Measurements from ENCODE around the gene CDCP1.
A peak's percentile ranks its signal among the peaks of the same experiment; 100 is the strongest.

The CDCP1 gene

GRCh38 chr3:45106874-45107273 lies 39.3 kb downstream of the CDCP1 start:
- no peak for TF ChIP-seq CTCF (IDR thresholded peaks at IDR 0.05; ENCODE audit: insufficient read depth, low read length, missing control alignments)
- no peak for DNase-seq (ENCODE audit: low read depth, low spot score)
- CTCF ChIA-PET: interaction anchor here (1.2 to 1.6 kb wide), 4 partner anchors 10 to 103 kb away, joined by 3 to 4 read pairs (median 4); no protein-coding TSS in a partner anchor
- POLR2A ChIA-PET: no interaction called here
- no peak overlapping the region for H3K4me3 ChIP-seq (ENCODE audit: low read depth, low read length)

GRCh38 chr3:45105855-45106671 lies 40.1 kb downstream of the CDCP1 start:
- H3K4me3 ChIP-seq (ENCODE audit: low read depth, low read length): no peak overlapping the region
- peak; percentile 41 for DNase-seq (ENCODE audit: low read depth, low spot score)
- TF ChIP-seq CTCF (IDR thresholded peaks at IDR 0.05; ENCODE audit: insufficient read depth, low read length, missing control alignments): no peak
- ChIA-PET CTCF (interaction anchor here (1.0 to 1.6 kb wide), 5 partner anchors 10 to 104 kb away, joined by 3 to 4 read pairs (median 4); no protein-coding TSS in a partner anchor), POLR2A (interaction anchor here (0.9 to 1.4 kb wide), 2 partner anchors 14 to 18 kb away, joined by 3 to 12 read pairs; no protein-coding TSS in a partner anchor)

- TF ChIP-seq CTCF (IDR thresholded peaks at IDR 0.05; ENCODE audit: insufficient read depth, low read length, missing control alignments): no peak
- CTCF ChIA-PET: interaction anchor here (0.8 to 1.6 kb wide), 5 partner anchors 13 to 120 kb away, joined by 3 to 4 read pairs (median 4); no protein-coding TSS in a partner anchor
- H3K4me3 ChIP-seq (ENCODE audit: low read depth, low read length): no peak overlapping the region
- DNase-seq (ENCODE audit: low read depth, low spot score): no peak
- POLR2A ChIA-PET: interaction anchor here (0.9 to 1.4 kb wide), 2 partner anchors 13 to 19 kb away, joined by 3 to 12 read pairs; no protein-coding TSS in a partner anchor
Observed at GRCh38 chr3:45104715-45105711, 41.2 kb downstream of the CDCP1 start.

- ChIA-PET CTCF (interaction anchor here (0.8 to 1.0 kb wide), 2 partner anchors 10 to 121 kb away, joined by 3 read pairs; no protein-coding TSS in a partner anchor), POLR2A (no interaction called here)
- no peak for DNase-seq (ENCODE audit: low read depth, low spot score)
- TF ChIP-seq CTCF (IDR thresholded peaks at IDR 0.05; ENCODE audit: insufficient read depth, low read length, missing control alignments): no peak
- H3K4me3 ChIP-seq (ENCODE audit: low read depth, low read length): no peak overlapping the region
Observed at GRCh38 chr3:45103753-45104714, 42.1 kb downstream of the CDCP1 start.

DNA sequence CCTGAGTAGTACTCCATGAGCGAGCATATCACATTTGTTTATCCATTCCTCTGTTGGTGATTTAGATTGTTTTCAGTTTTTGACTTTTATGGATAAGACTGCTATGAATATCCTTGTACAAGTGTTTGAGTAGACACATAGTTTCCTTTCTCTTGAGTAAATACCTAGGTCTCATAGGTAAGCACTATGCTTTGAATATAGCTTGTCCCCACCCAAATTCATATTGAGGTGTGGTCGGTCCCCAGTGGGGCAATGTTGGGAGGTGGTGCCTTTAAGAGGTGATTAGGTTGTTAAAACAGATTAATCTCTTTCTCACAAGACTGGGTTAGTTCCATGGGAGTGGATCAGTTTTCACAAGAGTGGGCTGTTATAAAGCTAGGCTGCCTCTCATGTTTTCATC lies 42.8 kb downstream of the CDCP1 start:
- POLR2A ChIA-PET: no interaction called here
- no peak for DNase-seq (ENCODE audit: low read depth, low spot score)
- CTCF ChIA-PET: interaction anchor here (1.0 kb wide), 1 partner anchor 10 kb away, joined by 3 read pairs; no protein-coding TSS in a partner anchor
- no peak overlapping the region for H3K4me3 ChIP-seq (ENCODE audit: low read depth, low read length)
- no peak for TF ChIP-seq CTCF (IDR thresholded peaks at IDR 0.05; ENCODE audit: insufficient read depth, low read length, missing control alignments)
